Myocyte (in vitro differentiated cells): ENCODE data around the gene TCFL5. TPM values are rescaled to one million over a fixed set of nuclear protein-coding genes. Genes with fewer than 3 reads are reported as not detected.
A peak's percentile ranks its signal among the peaks of the same experiment; 100 is the strongest.

Source experiments
- DNase-seq: peaks from one replicate; pipeline ENCODE4 v3.0.0-alpha.2; 2012; ENCODE audit warnings: low read depth
- total RNA-seq: library from RNA; depleted of rRNA; stranded (reverse); fragments of >200 nt; gene quantifications from 2 replicates; pipeline ENCODE4 v1.2.3, GENCODE V29; 2014

Gene TCFL5
- total RNA-seq, 1 donor from 2014 or later: 12.5 TPM

- DNase-seq: no peak
These were observed 62.2 kb downstream of the TCFL5 start for GRCh38 chr20:62799459-62799858.

GRCh38 chr20:62799036-62799435 is 62.6 kb downstream of the TCFL5 start:
- no peak for DNase-seq

GRCh38 chr20:62797671-62798532 is 63.7 kb downstream of the TCFL5 start:
- DNase-seq: no peak

GRCh38 chr20:62796699-62797491 is 64.7 kb downstream of the TCFL5 start:
- no peak for DNase-seq

GRCh38 chr20:62795023-62795761 is 66.4 kb downstream of the TCFL5 start:
- DNase-seq: peak; percentile 45

- peak; percentile 95 for DNase-seq
These were observed 67.5 kb downstream of the TCFL5 start for GRCh38 chr20:62794007-62794724.

DNA sequence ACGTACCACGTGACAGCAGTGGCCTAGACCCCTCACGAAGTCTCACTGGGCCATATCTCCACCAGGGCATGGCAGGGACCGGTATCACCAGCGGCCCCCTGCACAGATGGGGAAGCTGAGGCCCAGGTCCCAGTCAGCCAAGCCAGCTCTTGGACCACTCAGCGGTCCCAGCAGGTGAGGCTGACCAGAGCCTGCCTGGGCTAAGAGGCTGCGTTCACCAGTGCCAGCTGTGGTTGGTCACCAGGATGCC is 67.9 kb downstream of the TCFL5 start:
- DNase-seq: no peak

DNA sequence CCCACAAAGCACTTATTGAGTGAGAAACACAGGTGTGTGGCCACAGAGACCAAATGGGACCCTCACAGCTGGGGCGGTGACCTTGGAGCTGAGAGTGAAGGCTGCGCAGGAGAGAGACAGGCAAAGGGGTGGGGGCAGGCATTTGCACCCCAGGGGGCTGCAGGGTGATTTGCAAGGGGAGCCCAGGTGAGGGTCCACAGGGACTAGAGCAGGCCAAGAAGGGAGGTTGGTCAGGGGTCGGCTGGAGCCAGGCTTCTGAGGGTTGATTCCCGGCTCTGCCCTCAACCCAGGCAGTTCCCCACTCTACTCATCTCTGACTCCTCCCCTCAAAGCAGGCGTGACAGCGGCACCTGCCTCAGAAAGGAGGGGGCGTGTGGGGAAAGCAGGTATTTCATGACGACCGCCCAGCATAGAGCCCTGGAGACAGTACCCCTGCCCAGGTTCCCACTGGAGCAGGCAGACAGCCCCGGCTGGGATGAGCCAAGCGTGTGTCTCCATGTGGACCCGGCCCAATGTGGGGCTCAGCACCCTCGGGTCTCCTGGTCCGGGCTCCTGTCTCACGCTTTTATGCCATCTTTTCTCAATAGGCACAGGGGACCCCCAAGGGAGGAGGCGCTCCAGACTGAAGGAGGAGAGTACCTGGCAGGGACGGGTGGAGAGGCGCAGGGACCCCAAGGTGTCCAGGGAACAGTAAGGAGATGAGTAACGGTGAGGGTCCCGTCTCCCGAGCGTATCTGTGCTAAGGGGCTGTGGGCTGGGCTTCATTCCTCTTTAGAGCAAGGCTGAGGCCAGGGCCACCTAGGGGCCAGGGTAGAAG is 68.5 kb downstream of the TCFL5 start:
- DNase-seq: no peak

DNA sequence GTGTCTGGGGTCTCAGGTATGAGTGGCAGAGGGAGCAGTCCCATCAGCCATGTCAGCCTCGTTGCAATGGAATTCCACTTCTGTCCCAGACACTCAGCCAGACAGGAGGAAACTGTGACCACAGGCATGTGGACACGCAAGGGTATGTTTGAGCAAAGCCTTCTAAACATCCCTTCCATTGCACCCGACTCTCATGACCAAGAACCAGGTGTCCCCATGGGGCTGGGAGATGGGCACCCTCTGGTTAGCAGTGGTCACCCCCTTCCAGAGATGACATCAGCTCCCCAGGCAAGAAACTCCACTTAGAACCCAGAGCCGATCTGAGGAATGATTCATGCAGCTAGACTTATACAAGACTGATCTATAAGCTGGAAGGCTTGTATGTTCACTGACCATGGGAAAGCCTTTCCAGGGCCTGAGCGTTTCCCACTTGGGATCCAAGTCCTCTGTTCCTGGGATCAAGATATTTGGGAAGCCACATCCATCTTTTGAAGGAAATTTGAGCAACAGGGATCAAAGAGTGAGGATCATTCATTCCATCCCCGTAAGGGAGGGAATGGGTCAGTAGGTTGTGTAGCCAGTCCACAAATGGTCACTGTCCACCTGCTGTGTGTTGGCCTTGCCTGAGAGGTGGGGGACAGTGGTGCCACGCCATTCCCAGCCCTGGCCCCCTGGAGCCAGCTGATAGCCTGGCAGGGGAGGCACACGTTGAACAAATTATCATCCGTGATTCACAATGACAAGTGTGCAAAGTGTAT is 69.3 kb downstream of the TCFL5 start:
- peak; percentile 61 for DNase-seq

GRCh38 chr20:62791301-62792181 is 70.1 kb downstream of the TCFL5 start:
- peak; percentile 87 for DNase-seq

Other genes with a start within 250 kb of the TCFL5 start
- gene SLCO4A1, start 219.3 kb downstream of the TCFL5 start, total RNA-seq: 0.11 and 0.16 TPM in 2 replicates
- not detected in 2 replicates for gene NTSR1, start 153.0 kb downstream of the TCFL5 start, total RNA-seq
- 13.5 and 14.0 TPM in 2 replicates for gene MRGBP, start 65.3 kb downstream of the TCFL5 start, total RNA-seq
- gene OGFR, start 57.0 kb downstream of the TCFL5 start, total RNA-seq: 29.1 and 35.7 TPM in 2 replicates
- 0.05 TPM in 1 of 2 replicates, not detected in the other for gene COL9A3, start 44.8 kb downstream of the TCFL5 start, total RNA-seq
- 31.9 and 33.8 TPM in 2 replicates for gene DIDO1, start 64.7 kb upstream of the TCFL5 start, total RNA-seq
- 27.9 and 28.8 TPM in 2 replicates for gene GID8, start 76.3 kb upstream of the TCFL5 start, total RNA-seq
- gene SLC17A9, start 90.9 kb upstream of the TCFL5 start, total RNA-seq: 0.16 TPM in 1 of 2 replicates, not detected in the other
- gene BHLHE23, start 145.1 kb upstream of the TCFL5 start, total RNA-seq: not detected in 2 replicates